PC-9 (cell line): ENCODE results near the gene TAF4. TPM values are rescaled to one million over a fixed set of nuclear protein-coding genes. Genes with fewer than 3 reads are reported as not detected.
A peak's percentile ranks its signal among the peaks of the same experiment; 100 is the strongest.

Experiments used
- BruUV-seq: library from RNA; stranded (reverse); fragments of 400-500 nt; replicated peaks from 2 replicates; lab custom pipeline; 2021; lab: Mats Ljungman, UMichigan
- CTCF ChIA-PET: fragments of 300-600 bp; sonication (Branson Sonifier 250); formaldehyde crosslinking; loops from one replicate; lab custom pipeline; 2022; ENCODE audit warnings: antibody characterized with exemption; lab: Charles Lee
- POLR2A ChIA-PET: fragments of 300-600 bp; sonication (Branson Sonifier 250); formaldehyde crosslinking; loops from one replicate; lab custom pipeline; 2022; ENCODE audit warnings: antibody characterized with exemption; ENCODE audit not compliant: unreplicated experiment; lab: Charles Lee
- DNase-seq, 2 experiments: peaks; one replicate each; pipeline versions ENCODE4 v3.0.0 to v3.0.0-alpha.2; 2015 to 2022; ENCODE audit warnings: mixed read lengths in 1 of 2
- H2AFZ ChIP-seq: fragments of 200-600 bp; sonication (generic); 2 replicates; pipeline ENCODE4 v1.8.1; 2017; ENCODE audit warnings: antibody characterized with exemption
- H3F3A ChIP-seq: fragments of 200-600 bp; sonication (generic); 2 replicates; pipeline ENCODE4 v1.8.1; 2017; ENCODE audit warnings: antibody characterized with exemption, mild to moderate bottlenecking, low read depth; ENCODE audit not compliant: insufficient read depth
- H3K27ac ChIP-seq: fragments of 200-600 bp; sonication (generic); 2 replicates; pipeline ENCODE4 v1.6.1; 2016; ENCODE audit warnings: mixed run types
- H3K27me3 ChIP-seq: fragments of 200-600 bp; sonication (generic); 2 replicates; pipeline ENCODE4 v1.6.1; 2016; ENCODE audit warnings: low read depth, mixed run types; ENCODE audit not compliant: insufficient read depth
- H3K36me3 ChIP-seq: fragments of 200-600 bp; sonication (generic); 2 replicates; pipeline ENCODE4 v1.6.1; 2016; ENCODE audit warnings: low read depth, mixed run types
- H3K4me1 ChIP-seq: fragments of 200-600 bp; sonication (generic); replicated peaks from 2 replicates; pipeline ENCODE4 v1.6.1; 2016; ENCODE audit warnings: mixed run types; ENCODE audit not compliant: insufficient read depth
- H3K4me2 ChIP-seq: fragments of 200-600 bp; sonication (generic); 2 replicates; pipeline ENCODE4 v1.6.1; 2017; ENCODE audit warnings: mixed run types
- H3K4me3 ChIP-seq: fragments of 200-600 bp; sonication (generic); 2 replicates; pipeline ENCODE4 v1.6.1; 2016; ENCODE audit warnings: mixed run types
- H3K79me2 ChIP-seq: fragments of 200-600 bp; sonication (generic); 2 replicates; pipeline ENCODE4 v1.6.1; 2017; ENCODE audit warnings: low read depth, mixed run types
- H3K9me2 ChIP-seq: fragments of 200-600 bp; sonication (generic); 2 replicates; pipeline ENCODE4 v1.8.1; 2017; ENCODE audit warnings: mild to moderate bottlenecking; ENCODE audit not compliant: insufficient read depth
- H3K9me3 ChIP-seq: fragments of 200-600 bp; sonication (generic); 2 replicates; pipeline ENCODE4 v1.8.1; 2016; ENCODE audit warnings: low read depth; ENCODE audit not compliant: insufficient read depth
- H4K20me1 ChIP-seq: fragments of 200-600 bp; sonication (generic); 2 replicates; pipeline ENCODE4 v1.8.1; 2017; ENCODE audit not compliant: insufficient read depth
- EZH2 ChIP-seq: fragments of 200-600 bp; sonication (generic); IDR thresholded peaks from 2 replicates; pipeline ENCODE4 v1.8.0; 2017; ENCODE audit warnings: antibody characterized with exemption, low read depth
- intact Hi-C: fragments of 100-400 bp; cut with micrococcal nuclease; formaldehyde crosslinking; loops from one replicate; pipeline ENCODE4 v1.10.0; 2022; ENCODE audit not compliant: unreplicated experiment
- total RNA-seq: library from RNA; stranded (reverse); gene quantifications from 2 replicates; pipeline ENCODE4 v1.2.3, GENCODE V29; 2021
- TF ChIP-seq, protein P1 (sequence below): fragments of 200-600 bp; sonication (generic); conservative IDR thresholded peaks from 2 replicates; pipeline ENCODE4 v1.6.1; 2017; ENCODE audit warnings: mixed run types, antibody characterized with exemption, mild to moderate bottlenecking, moderate library complexity

TAF4 gene
- total RNA-seq, 1 experiment from 2014 or later: 32.5 TPM

DNA sequence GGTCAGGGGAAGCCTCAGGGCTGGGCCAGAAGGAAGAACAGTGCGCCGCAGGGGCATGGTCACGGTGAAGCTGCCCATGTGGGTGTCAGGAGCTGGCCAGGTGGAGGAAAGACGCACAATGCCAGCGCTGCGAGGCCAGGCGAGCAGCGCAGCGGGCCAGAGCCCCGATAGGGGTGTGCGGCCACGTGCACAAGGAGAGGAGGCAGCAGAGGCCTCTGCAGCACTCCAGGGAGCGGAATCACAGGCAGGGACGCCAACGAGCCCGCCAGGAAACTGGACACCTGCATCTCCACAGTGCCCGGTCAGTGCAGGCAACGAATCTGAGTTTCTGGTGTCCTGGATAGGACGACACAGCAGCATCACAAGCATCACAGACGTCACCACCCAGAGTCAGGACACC, 35.7 kb downstream of the TAF4 start:
- ChIA-PET POLR2A (no interaction called here), CTCF (no interaction called here)
- 0 out of 2 replicates have a peak overlapping the region, but pooled peaks have one; percentile 66 for H3K27ac ChIP-seq
- BruUV-seq: no TSS peak
- H3K27me3 ChIP-seq: no peaks in the 10 kb centered on the region
- peaks cover 17% of the 10 kb centered on the region; the same call in 1 of the 2 replicates for H3F3A ChIP-seq
- peaks cover 95% of the 10 kb centered on the region for H3K79me2 ChIP-seq
- H4K20me1 ChIP-seq: peaks cover 9% of the 10 kb centered on the region
- H3K9me3 ChIP-seq: no peaks in the 10 kb centered on the region
- DNase-seq: no peak
- H2AFZ ChIP-seq: no peak overlapping the region
- peaks cover 26% of the 10 kb centered on the region for H3K4me1 ChIP-seq
- no peaks in the 10 kb centered on the region for H3K9me2 ChIP-seq
- intact Hi-C loops: no loop called here
- no peak overlapping the region for H3K4me2 ChIP-seq
- no peak overlapping the region for H3K4me3 ChIP-seq
- no peak for TF ChIP-seq EZH2
- TF ChIP-seq, protein P1, sequence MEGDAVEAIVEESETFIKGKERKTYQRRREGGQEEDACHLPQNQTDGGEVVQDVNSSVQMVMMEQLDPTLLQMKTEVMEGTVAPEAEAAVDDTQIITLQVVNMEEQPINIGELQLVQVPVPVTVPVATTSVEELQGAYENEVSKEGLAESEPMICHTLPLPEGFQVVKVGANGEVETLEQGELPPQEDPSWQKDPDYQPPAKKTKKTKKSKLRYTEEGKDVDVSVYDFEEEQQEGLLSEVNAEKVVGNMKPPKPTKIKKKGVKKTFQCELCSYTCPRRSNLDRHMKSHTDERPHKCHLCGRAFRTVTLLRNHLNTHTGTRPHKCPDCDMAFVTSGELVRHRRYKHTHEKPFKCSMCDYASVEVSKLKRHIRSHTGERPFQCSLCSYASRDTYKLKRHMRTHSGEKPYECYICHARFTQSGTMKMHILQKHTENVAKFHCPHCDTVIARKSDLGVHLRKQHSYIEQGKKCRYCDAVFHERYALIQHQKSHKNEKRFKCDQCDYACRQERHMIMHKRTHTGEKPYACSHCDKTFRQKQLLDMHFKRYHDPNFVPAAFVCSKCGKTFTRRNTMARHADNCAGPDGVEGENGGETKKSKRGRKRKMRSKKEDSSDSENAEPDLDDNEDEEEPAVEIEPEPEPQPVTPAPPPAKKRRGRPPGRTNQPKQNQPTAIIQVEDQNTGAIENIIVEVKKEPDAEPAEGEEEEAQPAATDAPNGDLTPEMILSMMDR: no peak
- H3K36me3 ChIP-seq: no peaks in the 10 kb centered on the region

DNA sequence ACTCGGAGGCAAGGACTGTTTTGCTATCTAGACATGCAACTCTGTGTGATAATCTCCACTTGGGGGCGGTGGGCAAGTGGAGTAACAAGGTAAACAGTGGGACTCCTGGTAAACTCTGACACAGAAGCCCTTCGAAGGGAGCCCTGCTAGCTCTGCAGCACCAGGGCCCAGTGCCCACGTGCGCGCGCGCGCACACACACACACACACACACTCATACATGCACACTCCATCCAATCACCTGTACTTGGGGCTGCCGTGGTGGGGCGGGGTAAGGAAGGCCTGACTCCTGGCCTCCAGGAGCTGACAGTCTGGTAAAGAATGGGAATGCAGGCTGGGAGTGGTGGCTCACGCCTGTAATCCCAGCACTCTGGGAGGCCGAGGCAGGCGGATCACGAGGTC, 36.4 kb downstream of the TAF4 start:
- Histone ChIP-seq H3K4me2 (no peak overlapping the region), H3K4me3 (no peak overlapping the region), H2AFZ (no peak overlapping the region), H3K79me2 (peaks cover 96% of the 10 kb centered on the region), H3K36me3 (no peaks in the 10 kb centered on the region), H3K27me3 (no peaks in the 10 kb centered on the region), H3K9me2 (no peaks in the 10 kb centered on the region), H4K20me1 (peaks cover 16% of the 10 kb centered on the region), H3K27ac (no peak overlapping the region), H3K9me3 (no peaks in the 10 kb centered on the region), H3F3A (peaks cover 17% of the 10 kb centered on the region; the same call in 1 of the 2 replicates), H3K4me1 (peaks cover 26% of the 10 kb centered on the region)
- ChIA-PET CTCF (no interaction called here), POLR2A (interaction anchor here (0.6 kb wide), 1 partner anchor 19 kb away, joined by 6 read pairs; no protein-coding TSS in a partner anchor)
- no TSS peak for BruUV-seq
- no peak for TF ChIP-seq EZH2
- TF ChIP-seq, protein P1: no peak
- no peak for DNase-seq
- intact Hi-C loops: no loop called here

DNA sequence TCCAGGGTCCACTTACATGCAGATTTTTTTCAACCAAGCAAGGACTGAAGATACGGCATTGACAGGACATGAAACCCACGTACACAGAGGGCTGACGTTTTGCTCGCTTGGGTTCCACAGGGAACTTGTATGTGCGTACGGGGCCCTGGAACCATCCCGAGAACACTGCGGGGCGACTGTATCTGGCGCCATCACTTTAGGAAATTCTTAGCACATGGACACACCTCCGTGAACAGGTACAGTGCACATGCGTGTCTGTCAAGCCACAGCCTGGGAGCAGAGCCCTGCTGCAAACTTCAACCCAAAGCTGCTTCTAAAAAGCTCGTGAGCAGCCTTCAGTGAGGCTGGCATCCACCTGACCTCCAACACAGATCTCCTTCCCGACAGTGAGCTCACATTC, 37.3 kb downstream of the TAF4 start:
- no peaks in the 10 kb centered on the region for H3K36me3 ChIP-seq
- peaks cover 20% of the 10 kb centered on the region for H4K20me1 ChIP-seq
- H2AFZ ChIP-seq: no peak overlapping the region
- H3K9me3 ChIP-seq: no peaks in the 10 kb centered on the region
- BruUV-seq: no TSS peak
- CTCF ChIA-PET: no interaction called here
- H3K27me3 ChIP-seq: no peaks in the 10 kb centered on the region
- H3K9me2 ChIP-seq: no peaks in the 10 kb centered on the region
- H3K27ac ChIP-seq: no peak overlapping the region
- H3F3A ChIP-seq: peaks cover 17% of the 10 kb centered on the region; the same call in 1 of the 2 replicates
- POLR2A ChIA-PET: no interaction called here
- TF ChIP-seq, protein P1: no peak
- TF ChIP-seq EZH2: no peak
- intact Hi-C loops: no loop called here
- peaks cover 26% of the 10 kb centered on the region for H3K4me1 ChIP-seq
- H3K79me2 ChIP-seq: peaks cover 96% of the 10 kb centered on the region
- no peak for DNase-seq
- no peak overlapping the region for H3K4me3 ChIP-seq
- H3K4me2 ChIP-seq: no peak overlapping the region
